SK-MEL-5 (cell line): ENCODE measurements around the gene KRT16. TPM values are rescaled to one million over a fixed set of nuclear protein-coding genes. Genes with fewer than 3 reads are reported as not detected.
"Not testable (repeated sequence)": the region's sequence is repeated elsewhere in the genome, so short reads cannot be mapped to it uniquely, and the experiment has no call there.

ENCODE experiments used
- DNase-seq: peaks from one replicate; pipeline ENCODE4 v3.0.0-alpha.2; 2016; ENCODE audit warnings: low read depth, low spot score
- in situ Hi-C: cut with HindIII; loops from 2 replicates; pipeline ENCODE4 v1.10.0; 2016; ENCODE audit warnings: low sequenced_read_pairs, high pct_unique_total_duplicates, low pct_unique_long_range_greater_than_20kb
- polyA plus RNA-seq, 2 experiments: library from polyadenylated mRNA; depleted of rRNA; stranded (reverse); fragments of >200 nt; gene quantifications; 2 replicates each; pipeline ENCODE4 v1.2.3, GENCODE V29; 2015
- total RNA-seq: library from RNA; depleted of rRNA; stranded (reverse); fragments of >200 nt; shearing (Covaris generic); gene quantifications from 2 replicates; pipeline ENCODE4 v1.2.3, GENCODE V29; 2014; rRNA removed

KRT16 gene
- total RNA-seq, result not detected in 2 replicates
- not detected in 2 replicates for polyA plus RNA-seq (2015; cell fraction: cytosol; rRNA removed)
- not detected in 2 replicates for polyA plus RNA-seq (2015; cell fraction: nucleus; rRNA removed)

GRCh38 chr17:41612376-41613160 lies at the start of gene KRT16:
TSS of gene KRT16 (minus strand) at chr17:41612767. CDS start at chr17:41612688, 79 bp downstream.
- DNase-seq, in situ Hi-C loops: not testable (repeated sequence)

DNA sequence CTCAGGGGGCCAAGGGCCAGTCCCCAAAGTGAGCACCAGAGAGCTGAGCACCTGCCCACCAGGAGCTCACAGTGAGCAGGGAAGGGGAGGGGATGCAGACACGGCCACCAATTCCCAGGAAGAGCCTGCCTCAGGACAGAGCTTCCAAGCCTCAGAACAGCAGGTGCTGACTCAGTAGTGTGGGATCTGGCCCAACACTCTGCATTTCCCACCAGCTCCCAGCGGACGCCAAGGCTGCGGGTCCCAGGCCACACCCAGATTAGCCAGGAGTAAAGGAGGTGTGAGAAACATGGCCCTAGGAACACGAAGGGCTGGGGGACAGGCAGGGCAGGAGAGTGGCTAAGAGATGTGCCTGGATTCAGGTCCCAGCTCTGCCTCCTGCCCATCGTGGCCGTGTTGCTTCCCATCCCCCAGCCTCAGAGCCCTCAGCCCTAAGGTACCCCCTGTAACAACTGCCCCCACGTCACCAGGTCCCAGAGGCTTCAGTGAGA lies 47.7 kb upstream of the KRT16 start:
- in situ Hi-C loops, result no loop called here

GRCh38 chr17:41659427-41660212 lies 47.1 kb upstream of the KRT16 start:
- in situ Hi-C loops, result no loop called here
- DNase-seq, result no peak

More for the DNA sequence above, 47.7 kb upstream of the KRT16 start:
- DNase-seq, result no peak

GRCh38 chr17:41658846-41659245 lies 46.3 kb upstream of the KRT16 start:
- in situ Hi-C loops, result no loop called here
- DNase-seq, result no peak

- in situ Hi-C loops, result no loop called here
- DNase-seq, result no peak
Observed at GRCh38 chr17:41657936-41658335, 45.4 kb upstream of the KRT16 start.

DNA sequence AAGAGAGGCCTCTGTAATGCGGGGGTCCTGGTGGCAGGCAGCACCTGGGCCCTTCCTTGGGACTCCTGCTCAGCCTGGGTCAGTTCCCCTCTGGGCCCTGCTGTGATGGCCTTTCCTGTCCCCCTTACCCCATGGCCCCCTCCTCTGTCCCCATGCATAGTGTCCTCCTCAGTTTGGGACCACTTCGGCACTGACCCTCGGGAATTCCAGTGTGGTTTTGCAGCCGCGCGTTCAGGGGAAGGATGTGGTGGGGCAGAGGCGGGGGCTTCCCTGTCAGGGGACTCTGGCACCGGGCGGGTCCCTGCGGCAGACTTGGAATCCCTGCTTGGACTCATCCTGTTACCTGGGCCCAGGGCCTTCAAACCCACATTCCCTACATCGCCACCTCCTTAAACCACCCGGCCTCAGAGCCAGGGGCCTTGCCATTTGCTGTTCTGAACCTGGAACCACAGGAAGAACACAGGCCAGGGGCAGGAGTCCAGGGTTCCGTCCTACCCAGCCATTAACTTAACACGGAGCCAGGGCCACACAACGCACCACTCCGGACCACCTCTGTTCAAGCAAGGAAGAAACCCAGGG lies 44.7 kb upstream of the KRT16 start:
- in situ Hi-C loops, result no loop called here
- no peak for DNase-seq

GRCh38 chr17:41656249-41657023 lies 43.9 kb upstream of the KRT16 start:
- in situ Hi-C loops, result no loop called here
- no peak for DNase-seq

DNA sequence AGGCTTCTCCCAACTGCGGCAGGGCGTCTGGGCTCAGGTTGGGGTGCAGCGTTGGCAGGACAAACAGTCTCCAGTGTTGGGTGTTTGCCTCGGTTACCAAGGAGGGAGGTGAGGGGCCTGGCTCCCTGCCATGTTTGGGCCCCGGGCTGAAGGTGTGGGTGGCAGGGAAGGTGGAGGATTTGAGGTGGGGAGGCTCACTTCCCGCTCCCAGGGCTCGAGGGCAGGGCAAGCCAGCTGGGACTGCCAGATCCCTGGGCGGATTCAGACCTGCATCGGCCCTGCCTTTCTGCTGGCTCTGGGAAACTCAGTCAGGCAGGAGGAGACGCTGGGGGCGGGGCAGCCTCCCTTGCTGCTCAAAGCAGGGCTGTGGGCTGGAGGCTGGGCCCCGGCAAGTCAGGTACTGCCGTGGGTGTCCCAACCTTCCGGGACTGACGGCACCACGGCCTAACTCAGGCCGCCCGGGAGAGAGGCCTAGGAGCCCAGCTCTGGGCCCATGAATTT lies 43.1 kb upstream of the KRT16 start:
- in situ Hi-C loops, result no loop called here
- no peak for DNase-seq

GRCh38 chr17:41654678-41655607 lies 42.4 kb upstream of the KRT16 start:
- in situ Hi-C loops, result no loop called here
- DNase-seq, result no peak

- in situ Hi-C loops, result no loop called here
- no peak for DNase-seq
Observed at GRCh38 chr17:41653892-41654677, 41.5 kb upstream of the KRT16 start.

GRCh38 chr17:41653421-41653820 lies 40.9 kb upstream of the KRT16 start:
- in situ Hi-C loops, result no loop called here

DNA sequence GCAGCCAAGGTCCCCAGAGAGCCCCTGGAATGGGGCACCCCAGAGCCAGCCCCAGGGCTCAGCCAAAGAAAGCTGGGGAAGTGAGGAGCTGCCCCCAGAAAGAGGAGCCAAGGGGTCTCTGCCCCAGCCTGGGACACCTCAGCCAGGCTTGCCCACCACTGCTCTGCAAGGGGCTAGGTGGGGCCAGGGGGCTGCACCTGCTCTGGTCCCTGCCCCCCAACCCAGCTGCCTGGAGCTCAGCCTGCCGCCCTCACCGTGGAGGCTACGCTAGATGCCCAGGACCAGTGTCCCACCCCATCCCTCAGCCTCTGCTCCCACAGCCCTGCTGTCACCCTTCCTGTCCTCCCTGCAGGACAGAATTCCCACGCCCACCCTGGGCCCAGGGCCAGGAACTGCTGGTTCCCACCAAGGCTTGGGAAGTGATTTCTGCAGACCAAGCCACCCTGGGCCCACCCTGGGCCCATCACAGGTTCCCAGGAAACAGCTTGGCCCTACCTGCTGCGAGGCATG lies 39.9 kb upstream of the KRT16 start:
- no peak for DNase-seq
- in situ Hi-C loops, result no loop called here

More at GRCh38 chr17:41653421-41653820, 40.9 kb upstream of the KRT16 start:
- no peak for DNase-seq

- DNase-seq, result no peak
- in situ Hi-C loops, result no loop called here
Observed at GRCh38 chr17:41651625-41652460, 39.3 kb upstream of the KRT16 start.

GRCh38 chr17:41650794-41651624 lies 38.4 kb upstream of the KRT16 start:
- in situ Hi-C loops, result no loop called here

More at GRCh38 chr17:41650794-41651624, 38.4 kb upstream of the KRT16 start:
- DNase-seq, result no peak
